Jurkat, Clone E6-1 (cell line): Measurements from ENCODE around the gene SUPT3H.
"Not testable (repeated sequence)": the region's sequence is repeated elsewhere in the genome, so short reads cannot be mapped to it uniquely, and the experiment has no call there.

Experiments
- DNase-seq: peaks from one replicate; pipeline ENCODE4 v3.0.0-alpha.2; 2011; ENCODE audit warnings: low read depth, low spot score
- H3K4me3 ChIP-seq: 2 replicates; pipeline ENCODE4 v1.5.1; 2011; ENCODE audit warnings: mild to moderate bottlenecking, low read length, control low read depth, moderate library complexity

SUPT3H gene

DNA sequence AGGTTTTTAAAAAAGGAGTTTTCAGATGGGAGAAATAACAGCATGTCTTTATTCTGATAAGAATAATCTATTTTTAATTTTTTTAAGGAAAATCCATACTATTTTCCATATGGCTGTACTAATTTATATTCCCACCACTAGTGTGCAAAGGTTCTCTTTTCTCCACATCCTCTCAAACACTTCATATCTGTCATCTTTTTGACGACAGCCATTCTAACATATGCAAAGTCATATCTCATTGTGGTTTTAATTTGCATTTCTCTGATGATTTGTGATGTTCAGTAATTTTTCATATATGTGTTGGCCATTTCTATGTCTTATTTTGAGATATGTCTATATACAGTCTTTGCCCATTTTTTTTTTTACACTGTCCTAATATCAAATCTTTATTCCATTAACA is 330.2 kb downstream of the SUPT3H start:
- no peak for DNase-seq
- H3K4me3 ChIP-seq, result no peak overlapping the region

DNA sequence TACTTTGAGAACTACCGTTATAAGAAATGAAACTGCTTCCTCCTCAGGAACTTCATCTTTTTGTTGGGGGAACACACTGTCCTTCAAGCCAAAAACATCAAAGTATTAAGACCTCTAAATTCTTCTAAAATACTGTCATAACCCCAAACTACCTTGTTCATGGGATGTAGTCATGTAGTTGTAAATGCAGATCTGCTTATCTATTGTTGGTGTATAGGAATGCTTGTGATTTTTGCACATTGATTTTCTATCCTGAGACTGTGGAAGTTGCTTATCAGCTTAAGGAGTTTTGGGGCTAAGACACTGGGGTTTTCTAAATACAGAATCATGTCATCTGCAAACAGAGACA is 332.5 kb downstream of the SUPT3H start:
- no peak for DNase-seq
- no peak overlapping the region for H3K4me3 ChIP-seq

DNA sequence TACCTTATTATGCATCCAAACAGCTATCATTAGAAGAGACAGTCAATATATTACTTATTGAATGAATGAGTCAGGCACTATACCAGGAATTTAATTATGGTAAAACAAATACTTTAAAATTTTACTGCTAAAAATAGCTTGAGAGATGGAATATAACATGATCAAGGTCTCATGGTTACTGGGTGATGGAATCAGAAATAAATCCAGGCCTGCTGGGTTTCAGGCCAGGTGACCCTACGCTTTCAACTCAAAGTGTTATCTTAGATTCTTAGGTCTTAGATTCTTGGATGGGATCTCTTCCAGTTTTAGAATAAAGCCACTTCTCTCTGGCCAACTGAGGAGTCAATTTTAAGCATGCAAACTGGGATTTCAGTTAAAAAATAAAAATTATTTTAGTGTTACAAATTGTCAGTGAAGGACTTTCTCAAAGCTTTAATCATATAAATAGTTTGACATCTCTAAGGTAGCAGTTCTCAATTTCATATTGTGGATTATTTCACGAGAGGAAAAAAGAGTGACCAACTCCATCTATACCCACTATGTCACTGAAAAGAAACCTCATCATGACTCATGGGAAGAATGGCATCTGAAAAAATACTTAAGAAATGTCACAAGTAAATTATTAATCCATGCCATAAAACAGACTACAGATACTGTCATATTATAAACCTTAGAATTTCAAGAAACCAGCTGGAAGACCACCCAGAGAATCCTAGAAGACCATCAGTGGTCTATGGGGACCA is 333.1 kb downstream of the SUPT3H start:
- H3K4me3 ChIP-seq, result no peak overlapping the region
- no peak for DNase-seq

DNA sequence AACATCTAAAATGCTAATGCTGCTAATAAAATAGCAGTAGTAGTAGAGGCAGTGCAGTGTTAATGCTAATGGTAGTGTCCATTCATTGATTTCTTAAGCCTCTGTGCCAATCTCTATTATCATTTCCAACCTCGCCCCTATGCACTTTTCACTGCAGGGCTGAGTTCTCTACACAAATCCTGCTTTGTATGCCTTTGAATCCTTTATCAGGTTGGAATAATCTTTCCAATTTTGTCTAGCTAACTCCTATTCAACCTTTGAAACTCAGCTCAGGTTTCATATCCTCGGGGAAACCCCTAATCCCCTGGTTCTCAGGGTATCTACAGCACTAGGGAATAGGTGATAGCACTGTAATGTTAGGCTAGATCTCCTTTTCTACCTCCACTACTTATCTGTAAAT is 333.6 kb downstream of the SUPT3H start:
- no peak overlapping the region for H3K4me3 ChIP-seq
- DNase-seq, result no peak

DNA sequence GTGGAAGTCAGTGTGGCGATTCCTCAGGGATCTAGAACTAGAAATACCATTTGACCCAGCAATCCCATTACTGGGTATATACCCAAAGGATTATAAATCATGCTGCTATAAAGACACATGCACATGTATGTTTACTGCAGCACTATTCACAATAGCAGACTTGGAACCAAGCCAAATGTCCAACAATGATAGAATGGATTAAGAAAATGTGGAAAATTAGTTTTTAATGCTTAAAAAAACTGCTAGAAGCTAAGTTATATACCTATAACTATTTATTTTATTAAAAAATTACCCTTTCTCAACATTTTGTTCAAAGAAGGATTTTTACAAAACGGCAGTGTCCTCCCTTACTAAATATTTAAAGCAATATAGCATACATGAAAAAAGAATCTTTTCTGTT is 335.1 kb downstream of the SUPT3H start:
- not testable (repeated sequence) for DNase-seq, H3K4me3 ChIP-seq

DNA sequence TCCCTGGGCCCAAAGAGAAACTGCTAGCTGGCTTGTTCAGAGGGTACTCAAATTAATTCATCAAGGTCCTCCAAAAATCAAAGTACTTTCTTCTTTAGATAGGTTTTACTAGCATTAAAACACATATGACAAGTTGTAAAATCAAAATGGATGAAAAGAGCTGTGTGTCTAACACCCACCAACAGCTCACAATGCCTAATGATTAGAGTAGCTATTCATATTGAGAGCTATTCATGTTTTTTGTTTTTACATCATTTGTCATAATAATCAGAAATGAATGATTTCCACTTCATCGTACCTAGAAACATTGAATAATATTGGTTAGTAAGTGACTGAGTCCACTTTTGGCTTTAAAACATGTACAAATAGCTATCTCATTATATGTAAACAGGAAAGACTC is 339.5 kb downstream of the SUPT3H start:
- DNase-seq, result no peak
- H3K4me3 ChIP-seq, result no peak overlapping the region

DNA sequence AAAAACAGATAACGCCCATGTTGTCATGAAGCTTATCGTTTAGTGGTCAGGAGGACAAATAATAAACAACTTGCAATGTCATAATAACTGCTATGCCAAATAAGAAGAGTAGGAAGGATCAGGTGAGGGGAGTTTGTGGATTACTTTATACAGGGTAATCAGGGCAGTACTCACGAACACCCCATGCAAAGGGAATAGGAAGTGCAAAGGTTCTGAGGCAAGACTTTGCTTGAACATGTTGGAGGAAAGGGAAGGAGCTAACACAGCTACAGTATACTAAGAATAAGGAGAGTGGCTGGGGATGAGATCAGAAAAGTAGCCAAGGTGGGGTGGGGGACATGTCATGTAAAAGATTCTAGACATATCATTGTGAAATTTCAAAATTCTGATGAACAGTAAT is 341.6 kb downstream of the SUPT3H start:
- DNase-seq, result no peak
- H3K4me3 ChIP-seq, result no peak overlapping the region

DNA sequence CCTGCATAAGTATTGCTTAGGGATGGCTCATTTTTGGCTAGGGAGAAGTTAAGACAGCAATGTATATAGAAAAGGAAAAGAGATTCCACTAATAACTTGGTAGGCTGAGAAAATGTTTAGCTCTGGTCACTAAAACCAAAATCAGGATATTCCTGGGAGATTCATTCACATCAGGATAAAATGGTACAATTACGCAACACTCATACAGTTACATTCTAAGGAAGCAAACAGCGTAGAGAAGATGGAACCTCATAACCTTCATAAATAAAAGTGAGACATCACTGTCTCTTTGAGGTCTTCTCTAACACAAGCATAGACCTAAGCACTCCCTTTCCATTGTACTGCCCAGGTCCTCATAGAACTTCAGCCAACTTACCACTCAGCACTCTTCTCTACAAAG is 345.3 kb downstream of the SUPT3H start:
- no peak for DNase-seq
- H3K4me3 ChIP-seq, result no peak overlapping the region

DNA sequence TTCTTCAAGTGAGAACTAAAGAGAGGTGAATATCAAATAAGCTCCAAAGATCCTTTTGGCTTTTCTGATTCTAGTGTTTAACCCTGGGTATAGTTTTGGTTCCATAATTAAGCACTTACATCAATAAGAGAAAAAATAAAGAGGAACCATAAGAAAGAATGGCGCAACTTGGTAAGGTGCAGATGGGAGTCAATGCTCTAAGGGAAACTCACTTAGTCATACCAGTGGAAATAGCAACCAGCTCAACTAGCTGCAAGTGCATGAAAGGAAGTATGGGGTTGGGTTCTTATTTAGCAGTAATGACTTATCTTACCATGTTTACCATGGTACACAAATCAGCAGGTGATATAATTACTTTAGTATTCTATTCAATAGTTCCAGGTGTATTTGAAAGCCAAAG is 346.1 kb downstream of the SUPT3H start:
- H3K4me3 ChIP-seq, result no peak overlapping the region
- no peak for DNase-seq

DNA sequence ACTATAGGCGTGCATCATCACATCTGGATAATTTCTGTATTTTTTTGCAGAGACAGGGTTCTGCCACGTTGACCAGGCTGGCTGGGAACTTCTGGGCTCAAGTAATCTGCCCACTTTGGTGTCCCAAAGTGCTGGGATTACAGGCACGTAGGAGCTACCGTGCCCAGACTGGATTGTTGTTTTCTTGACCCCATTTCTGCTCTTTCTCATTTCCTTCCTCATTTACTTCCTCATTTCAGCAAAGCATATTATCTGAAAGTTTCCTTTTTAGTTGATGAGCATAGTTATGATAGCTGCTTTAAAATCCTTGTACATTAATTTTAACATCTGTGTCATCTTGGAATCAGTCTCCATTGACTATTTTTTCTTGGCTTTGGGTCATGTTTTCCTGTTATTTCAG is 350.6 kb downstream of the SUPT3H start:
- DNase-seq, result no peak
- no peak overlapping the region for H3K4me3 ChIP-seq

DNA sequence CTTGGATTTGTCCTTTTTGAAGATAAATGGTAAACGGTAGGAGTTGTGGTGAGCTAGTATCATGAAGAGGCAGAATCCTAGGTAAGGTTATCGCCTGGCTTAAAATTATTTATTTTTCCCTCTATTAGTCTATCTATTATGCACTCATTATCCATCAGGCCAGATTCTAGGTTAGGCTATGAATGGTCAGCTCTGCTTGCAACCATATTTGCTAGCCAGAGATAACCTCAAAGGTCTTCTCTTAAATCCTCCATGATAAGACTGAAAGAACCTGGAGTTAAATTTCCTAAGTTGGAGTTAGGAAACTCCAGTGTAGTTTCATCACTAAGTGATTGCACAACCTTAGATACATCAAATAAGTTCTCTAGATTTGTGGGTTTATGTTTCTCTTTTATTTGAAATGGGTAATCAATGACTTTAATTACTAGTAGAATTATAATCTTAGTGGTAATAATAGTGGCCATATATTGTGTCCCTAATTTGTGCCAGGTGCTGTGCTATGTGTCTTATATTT is 351.7 kb downstream of the SUPT3H start:
- DNase-seq, result no peak

DNA sequence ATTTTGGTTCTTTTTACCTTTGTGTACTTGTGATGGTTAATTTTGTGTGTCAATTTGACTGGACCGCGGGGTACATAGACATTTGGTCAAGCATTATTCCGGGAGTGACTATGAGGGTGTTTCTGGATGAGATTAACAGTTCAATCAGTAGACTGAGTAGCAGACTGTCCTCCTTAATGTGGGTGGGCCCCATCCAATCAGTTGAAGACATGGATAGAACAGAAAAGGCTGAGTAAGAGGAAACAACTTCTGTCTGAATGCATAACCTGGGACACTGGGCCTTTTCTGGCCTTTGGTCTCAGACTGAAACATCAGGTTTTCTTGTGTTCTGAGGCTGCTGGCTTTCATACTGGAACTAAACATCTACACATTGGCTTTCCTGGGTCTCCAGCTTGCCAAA is 353.1 kb downstream of the SUPT3H start:
- no peak for DNase-seq
- no peak overlapping the region for H3K4me3 ChIP-seq

More for the DNA sequence above, 351.7 kb downstream of the SUPT3H start:
- H3K4me3 ChIP-seq, result no peak overlapping the region

DNA sequence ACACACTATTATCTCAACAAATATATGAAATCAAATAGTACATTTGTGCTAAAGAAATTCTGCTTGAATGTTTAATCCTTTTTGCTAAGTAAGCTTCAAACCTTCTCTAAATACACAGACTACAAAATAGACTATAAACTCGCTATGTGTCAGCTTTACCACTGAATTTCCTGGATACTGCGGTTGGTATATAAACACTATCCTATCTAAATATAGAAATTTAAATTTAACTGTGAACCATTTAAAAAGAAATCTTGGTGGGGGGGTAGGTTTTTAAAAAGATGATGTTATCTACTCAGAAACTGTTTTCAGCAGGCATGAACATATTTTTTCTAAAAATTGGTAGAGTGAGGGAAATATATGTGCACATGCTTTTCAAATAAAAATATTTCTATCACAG is 356.1 kb downstream of the SUPT3H start:
- H3K4me3 ChIP-seq, result no peak overlapping the region
- peak; percentile 62 for DNase-seq

DNA sequence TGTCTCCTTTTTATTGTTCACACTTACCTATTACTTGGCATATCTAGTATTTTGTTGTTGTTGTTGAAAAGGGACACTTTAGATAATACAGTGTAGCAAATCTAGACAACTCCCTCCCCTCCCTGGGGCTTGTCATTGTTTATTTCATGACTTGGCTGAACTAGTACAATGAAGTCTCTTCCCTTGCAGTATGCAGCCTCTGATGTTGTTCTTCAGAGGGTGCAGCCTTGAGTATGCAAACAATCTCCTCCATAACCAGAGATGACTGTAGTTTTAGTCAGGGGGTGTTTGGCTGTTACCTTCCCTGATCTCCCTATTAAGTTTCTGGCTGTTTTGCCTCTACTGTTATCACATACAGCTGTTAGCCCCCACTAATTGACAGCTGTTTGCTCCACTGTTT is 365.0 kb downstream of the SUPT3H start:
- no peak for DNase-seq
- no peak overlapping the region for H3K4me3 ChIP-seq

DNA sequence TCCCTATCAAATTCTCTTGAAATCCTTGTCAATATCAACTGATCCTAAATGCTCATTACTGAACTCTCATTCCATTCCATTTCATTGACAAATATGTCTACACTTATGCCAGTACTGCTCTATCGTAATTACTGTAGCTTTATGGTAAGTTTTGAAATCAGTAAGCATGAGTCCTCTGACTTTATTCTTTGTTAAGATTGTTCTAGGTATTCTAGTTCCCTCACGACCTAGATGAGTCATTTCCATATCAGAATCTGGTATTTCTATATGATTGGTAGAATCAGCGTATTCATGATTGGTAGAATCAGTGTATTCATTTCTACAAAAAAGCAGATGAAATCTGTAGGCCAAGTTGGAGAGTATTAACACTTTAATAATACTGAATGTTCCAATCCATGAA is 368.2 kb downstream of the SUPT3H start:
- no peak overlapping the region for H3K4me3 ChIP-seq
- DNase-seq, result no peak

DNA sequence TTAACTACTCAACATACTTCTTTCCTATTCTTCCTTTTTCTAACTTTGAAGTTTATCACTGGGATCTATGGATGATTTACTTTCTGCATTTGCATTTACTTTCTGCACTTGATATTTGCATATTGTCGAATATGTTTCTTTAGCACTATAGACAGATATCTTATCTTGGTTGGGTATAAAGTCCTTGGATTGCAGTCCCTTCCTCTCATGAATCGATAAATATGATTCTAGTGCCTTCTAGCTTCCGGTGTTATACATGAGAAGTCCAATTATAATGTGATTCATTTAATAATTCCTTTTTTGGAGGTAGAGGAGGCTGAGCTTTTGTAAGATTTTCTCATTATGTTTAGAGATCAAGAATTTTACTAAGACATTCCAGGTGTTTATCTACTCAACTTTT is 370.8 kb downstream of the SUPT3H start:
- H3K4me3 ChIP-seq, result no peak overlapping the region
- no peak for DNase-seq

DNA sequence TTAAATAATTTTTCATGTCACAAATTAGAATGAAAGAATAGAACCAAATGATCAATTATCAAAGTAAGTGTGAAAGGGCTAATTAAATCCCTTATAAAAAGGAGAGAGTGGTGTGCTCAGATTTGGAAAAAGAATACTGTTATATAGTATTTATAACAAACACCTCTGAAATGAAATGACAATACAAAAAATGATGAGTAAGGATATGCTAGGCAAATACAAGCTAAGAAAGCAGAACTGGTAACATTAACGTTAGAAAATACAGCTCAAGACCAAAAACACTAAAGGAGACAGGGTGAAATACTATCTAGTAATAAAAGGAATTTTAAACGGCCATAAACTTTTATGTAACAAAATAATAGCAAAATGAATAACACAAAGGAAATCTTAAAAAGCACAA is 373.8 kb downstream of the SUPT3H start:
- H3K4me3 ChIP-seq, result no peak overlapping the region
- no peak for DNase-seq

DNA sequence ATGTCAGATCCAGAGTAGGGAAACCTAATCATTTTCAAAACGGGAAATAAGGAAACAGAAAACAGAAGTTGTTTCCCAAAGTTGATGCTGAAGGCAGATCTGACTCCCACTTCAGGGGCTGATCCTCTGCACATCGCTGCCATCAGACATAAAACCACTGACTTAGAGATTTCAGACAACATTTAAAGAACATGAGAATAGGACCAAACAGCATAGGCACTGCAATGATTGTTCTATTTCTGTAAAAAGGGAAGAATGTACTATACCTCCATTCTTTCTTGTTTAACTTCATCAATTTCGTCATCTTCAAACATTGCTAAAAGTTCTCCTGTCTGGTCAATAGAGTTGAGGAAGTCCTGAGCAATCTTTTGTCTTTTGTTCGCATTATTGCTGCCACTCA is 374.3 kb downstream of the SUPT3H start:
- no peak overlapping the region for H3K4me3 ChIP-seq
- DNase-seq, result no peak

DNA sequence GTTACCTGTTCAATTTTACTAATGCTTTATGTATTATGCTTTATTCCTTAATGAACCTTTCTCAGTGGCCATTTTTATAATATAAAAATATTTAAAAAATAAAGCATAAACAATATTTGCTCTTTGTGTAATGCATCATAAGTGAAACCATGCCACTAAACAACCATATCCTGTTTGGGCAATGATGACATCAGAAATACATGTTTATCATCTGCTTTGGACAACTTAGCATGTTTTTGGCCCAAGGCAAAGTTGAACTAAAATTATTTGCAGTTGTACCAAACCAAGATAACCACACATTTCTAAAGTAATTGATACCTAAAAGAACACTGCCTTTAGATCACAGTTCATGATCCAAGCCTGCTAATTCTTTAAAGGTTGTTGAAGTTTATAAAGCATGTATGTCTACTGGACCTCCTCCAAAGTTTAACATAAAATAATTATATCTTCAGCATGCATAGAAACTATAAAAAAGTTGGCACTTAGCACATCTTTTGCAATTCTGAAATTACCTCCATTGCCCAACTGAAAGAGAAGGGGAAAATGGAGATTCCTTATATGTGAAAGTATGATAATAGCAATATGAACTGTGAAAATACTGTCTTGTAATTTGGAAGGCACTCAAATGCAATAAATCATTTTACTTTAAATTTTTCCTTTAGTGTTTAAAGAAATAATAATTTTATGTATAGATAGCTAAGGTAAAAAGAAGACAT is 375.2 kb downstream of the SUPT3H start:
- no peak for DNase-seq
- H3K4me3 ChIP-seq, result no peak overlapping the region

DNA sequence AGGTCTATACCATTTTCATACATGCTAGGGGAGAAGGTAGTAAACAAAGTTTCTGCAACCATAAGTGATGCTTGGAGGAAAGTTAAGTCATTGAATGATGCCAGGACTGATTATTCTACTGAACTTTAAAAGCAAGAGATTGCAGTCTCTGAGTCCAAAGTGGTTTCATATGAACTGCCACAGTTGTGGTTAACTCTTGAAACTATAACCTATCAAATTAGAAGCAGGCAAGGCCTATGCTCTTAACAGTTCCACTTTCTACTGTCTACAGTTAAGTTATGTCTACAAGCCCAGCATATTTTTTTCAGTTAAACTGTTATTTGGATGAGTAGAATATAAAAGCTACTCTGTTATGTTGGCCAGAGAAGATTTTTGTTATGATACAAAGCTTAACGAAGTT is 376.1 kb downstream of the SUPT3H start:
- DNase-seq, result peak; percentile 73
- H3K4me3 ChIP-seq, result no peak overlapping the region

DNA sequence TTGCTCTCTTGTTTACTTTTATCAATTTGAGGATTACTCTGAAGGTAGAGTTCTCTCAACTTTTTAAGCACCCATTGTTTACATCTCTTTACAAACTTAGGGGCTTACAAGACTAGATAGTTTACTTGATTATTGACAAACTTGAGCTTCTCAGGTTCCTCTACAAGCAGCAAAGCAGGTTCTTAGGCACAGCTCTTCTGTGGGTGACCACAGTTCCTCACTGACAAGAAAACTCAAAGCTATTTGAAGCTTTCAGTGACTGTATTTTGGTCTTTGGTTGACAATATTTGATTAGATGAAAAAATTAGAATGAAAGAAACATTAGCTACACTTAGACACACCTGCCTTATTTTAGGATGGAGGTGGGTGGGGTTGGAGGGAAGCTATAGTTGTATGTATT is 376.9 kb downstream of the SUPT3H start:
- no peak overlapping the region for H3K4me3 ChIP-seq
- DNase-seq, result peak; percentile 47
